ENCODE data around the gene MXRA7.
"Not testable (repeated sequence)": the region's sequence is repeated elsewhere in the genome, so short reads cannot be mapped to it uniquely, and the experiment has no call there.

The MXRA7 gene, protein sequence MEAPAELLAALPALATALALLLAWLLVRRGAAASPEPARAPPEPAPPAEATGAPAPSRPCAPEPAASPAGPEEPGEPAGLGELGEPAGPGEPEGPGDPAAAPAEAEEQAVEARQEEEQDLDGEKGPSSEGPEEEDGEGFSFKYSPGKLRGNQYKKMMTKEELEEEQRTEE

GRCh38 chr17:76710863-76711611 is at the start of gene MXRA7:
Gene MXRA7 (minus strand): TSS chr17:76710965. CDS start chr17:76710946, 19 bp downstream.
- peak; percentile 48 for DNase-seq

GRCh38 chr17:76758570-76758969 is 47.8 kb upstream of the MXRA7 start:
- no peak for DNase-seq

GRCh38 chr17:76757256-76757655 is 46.5 kb upstream of the MXRA7 start:
- no peak for DNase-seq

- DNase-seq: no peak
Observed at GRCh38 chr17:76755285-76755684, 44.5 kb upstream of the MXRA7 start.

- DNase-seq: no peak
Observed at GRCh38 chr17:76753061-76753961, 42.5 kb upstream of the MXRA7 start.

GRCh38 chr17:76752006-76752405 is 41.2 kb upstream of the MXRA7 start:
- no peak for DNase-seq

DNA sequence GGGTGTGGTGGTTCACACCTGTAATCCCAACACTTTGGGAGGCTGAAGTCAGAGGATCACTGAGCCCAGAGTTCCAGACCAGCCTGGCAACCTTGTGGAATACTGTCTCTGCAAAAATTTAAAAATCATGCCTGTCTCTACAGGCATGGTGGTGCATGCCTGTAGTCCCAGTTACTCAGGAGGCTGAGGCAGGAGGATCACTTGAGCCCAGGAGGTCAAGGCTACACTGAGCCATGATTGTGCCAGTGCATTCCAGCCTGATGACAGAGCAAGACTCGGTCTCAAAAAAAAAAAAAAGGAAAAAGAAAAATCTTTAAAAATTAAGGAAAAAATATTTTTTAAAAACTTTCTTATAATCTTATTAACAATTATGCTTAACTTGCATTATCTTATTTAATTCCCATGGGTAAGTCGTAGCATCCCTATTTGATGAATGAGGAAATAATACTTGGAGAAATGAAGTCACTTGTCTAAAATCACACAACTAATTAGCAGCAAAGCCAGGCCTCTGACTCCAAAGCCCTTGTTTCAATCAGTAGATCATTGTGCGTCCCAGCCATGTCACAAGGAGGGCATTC is 40.7 kb upstream of the MXRA7 start:
- no peak for DNase-seq

DNA sequence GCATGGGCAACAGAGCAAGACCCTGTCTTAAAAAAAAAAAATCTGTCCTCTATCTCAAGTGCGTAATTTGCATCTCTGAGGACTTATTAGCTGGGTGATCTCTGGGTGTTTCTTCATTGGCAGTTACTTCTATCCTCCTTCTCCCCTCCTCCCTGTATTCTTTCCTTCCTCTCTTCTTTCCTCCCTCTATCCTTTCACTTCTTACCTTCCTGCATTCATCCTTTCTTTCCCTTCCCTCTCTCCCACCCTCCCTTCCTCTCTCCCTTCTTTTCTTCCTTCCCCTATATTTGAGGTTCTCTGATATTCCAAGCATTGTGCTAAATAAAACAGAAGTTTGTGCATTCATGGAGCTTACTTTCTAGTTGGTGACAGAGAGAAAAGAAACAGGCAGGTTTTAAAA is 37.9 kb upstream of the MXRA7 start:
- no peak for DNase-seq

GRCh38 chr17:76747716-76748363 is 37.1 kb upstream of the MXRA7 start:
- DNase-seq: no peak

- DNase-seq: not testable (repeated sequence)
Observed at GRCh38 chr17:76745785-76746184, 35.0 kb upstream of the MXRA7 start.

GRCh38 chr17:76744747-76745146 is 34.0 kb upstream of the MXRA7 start:
- DNase-seq: no peak

GRCh38 chr17:76742958-76743357 is 32.2 kb upstream of the MXRA7 start:
- no peak for DNase-seq

DNA sequence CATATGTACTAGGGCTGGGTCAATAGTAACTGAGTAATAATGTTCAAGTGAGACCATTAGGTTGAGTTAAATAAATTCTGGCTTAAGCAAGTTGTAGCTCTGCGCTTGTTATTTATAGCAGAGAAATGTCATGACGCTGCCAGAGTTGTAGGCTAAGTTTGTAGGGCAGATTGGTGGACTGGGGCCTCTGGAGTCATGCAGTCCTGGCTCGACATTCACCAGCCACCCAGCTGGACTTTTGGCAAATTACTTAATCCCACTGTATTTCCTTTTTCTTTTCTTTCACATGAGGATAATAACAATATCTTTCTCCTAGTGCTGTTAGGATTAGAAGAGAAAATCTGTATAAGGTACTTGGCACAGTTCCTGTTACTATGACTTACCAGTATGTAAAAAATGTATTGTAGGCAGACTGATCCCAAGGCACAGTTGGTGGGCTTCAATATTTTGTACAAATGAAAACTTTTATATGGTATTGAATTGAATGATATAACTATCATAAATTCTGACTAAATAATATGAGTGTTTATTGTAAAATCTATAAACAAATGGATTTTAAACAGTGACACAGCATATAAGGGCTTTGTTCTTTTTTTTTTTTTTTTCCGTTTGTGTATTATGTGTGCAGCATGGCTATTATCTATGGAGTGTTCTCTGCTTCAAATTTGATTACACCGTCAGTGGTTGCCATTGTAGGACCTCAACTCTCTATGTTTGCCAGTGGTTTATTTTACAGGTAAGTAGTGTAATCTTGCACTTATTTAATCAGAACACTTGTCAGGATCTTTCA is 29.8 kb upstream of the MXRA7 start:
- no peak for DNase-seq

DNA sequence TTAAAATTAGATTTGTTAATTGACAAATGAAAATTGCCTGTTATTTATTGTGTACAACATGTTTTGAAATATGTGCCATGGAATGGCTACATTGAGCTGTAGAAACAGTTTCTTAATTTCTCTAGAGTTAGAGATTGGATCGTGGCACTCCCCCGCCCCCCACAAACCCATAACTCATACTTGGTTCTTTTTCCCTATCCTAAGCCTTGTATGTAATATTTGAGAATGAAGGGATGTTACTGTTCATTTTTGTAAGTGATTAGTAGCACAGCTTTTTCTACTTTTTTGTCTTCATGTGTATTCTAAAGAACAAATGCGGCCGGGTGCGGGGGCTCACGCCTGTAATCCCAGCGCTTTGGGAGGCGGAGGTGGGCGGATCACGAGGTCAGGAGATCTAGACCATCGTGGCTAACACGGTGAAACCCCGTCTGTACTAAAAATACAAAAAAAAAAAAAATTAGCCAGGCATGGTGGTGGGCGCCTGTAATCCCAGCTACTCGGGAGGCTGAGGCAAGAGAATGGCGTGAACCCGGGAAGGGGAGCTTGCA is 28.9 kb upstream of the MXRA7 start:
- DNase-seq: not testable (repeated sequence)

DNA sequence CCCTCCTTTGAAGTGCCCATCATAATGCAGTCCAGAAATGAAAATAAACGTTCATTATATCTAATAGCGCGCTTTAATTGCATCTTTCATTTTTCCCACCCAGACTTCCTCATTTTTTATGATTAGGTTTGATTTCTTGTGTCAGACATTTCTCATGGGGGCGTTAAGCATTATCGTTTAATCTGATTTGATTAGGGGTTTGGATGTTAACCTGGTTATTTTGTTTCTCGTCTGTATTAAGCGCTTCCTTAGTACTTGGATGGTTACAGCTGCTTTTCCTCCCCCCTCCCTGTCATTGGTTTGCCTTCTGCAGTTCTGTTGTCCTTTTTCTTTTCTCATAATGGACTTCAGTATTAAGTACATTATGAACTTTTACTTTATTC is 27.7 kb upstream of the MXRA7 start:
- DNase-seq: no peak

GRCh38 chr17:76737676-76738467 is 27.1 kb upstream of the MXRA7 start, which contains the start of gene MFSD11:
Gene MFSD11 (plus strand): TSS chr17:76738119. CDS start chr17:76738353, 234 bp downstream.
- peak; percentile 91 for DNase-seq

- peak; percentile 97 for DNase-seq
Observed at GRCh38 chr17:76737082-76737675, 26.4 kb upstream of the MXRA7 start, which contains the start of gene SRSF2. Gene SRSF2 (minus strand): TSS chr17:76737331. CDS start chr17:76737160, 171 bp downstream.

GRCh38 chr17:76736349-76737081 is 25.8 kb upstream of the MXRA7 start:
- DNase-seq: peak; percentile 69
